LNCaP clone FGC (cell line): Measurements from ENCODE around the gene SND1.

Experiments
- DNase-seq: peaks from one replicate; pipeline ENCODE4 v3.0.0-alpha.2; 2011; ENCODE audit warnings: low read depth
- H3K4me3 ChIP-seq: 2 replicates; pipeline ENCODE4 v1.5.1; 2011; ENCODE audit warnings: mild to moderate bottlenecking, low read depth, low read length, control low read depth
- TF ChIP-seq, protein P1 (sequence below): IDR thresholded peaks from 2 replicates; pipeline ENCODE4 v1.5.1; 2012; ENCODE audit warnings: mild to moderate bottlenecking; ENCODE audit not compliant: control insufficient read depth, insufficient read depth; ENCODE audit errors: extremely low read depth

The SND1 gene

DNA sequence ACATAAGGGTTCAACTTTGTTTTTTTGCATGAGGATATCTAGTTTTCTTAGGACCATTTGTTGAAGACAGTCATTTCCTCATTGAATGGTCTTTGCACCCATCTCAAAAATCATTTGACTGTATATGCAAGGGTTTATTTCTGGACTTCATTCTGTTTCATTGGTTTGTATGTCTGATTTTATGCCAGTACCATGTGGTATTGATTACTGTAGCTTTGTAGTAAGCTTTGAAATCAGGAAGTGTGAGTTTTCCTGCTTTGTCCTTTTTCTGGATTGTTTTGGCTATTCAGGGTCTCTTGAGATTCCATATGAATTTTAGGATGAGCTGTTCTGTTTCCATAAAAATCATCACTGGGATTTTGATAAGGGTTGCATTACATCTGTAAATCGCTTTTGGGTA lies 63.9 kb downstream of the SND1 start:
- no peak for DNase-seq
- no peak overlapping the region for H3K4me3 ChIP-seq
- TF ChIP-seq, protein P1, sequence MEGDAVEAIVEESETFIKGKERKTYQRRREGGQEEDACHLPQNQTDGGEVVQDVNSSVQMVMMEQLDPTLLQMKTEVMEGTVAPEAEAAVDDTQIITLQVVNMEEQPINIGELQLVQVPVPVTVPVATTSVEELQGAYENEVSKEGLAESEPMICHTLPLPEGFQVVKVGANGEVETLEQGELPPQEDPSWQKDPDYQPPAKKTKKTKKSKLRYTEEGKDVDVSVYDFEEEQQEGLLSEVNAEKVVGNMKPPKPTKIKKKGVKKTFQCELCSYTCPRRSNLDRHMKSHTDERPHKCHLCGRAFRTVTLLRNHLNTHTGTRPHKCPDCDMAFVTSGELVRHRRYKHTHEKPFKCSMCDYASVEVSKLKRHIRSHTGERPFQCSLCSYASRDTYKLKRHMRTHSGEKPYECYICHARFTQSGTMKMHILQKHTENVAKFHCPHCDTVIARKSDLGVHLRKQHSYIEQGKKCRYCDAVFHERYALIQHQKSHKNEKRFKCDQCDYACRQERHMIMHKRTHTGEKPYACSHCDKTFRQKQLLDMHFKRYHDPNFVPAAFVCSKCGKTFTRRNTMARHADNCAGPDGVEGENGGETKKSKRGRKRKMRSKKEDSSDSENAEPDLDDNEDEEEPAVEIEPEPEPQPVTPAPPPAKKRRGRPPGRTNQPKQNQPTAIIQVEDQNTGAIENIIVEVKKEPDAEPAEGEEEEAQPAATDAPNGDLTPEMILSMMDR: no peak

DNA sequence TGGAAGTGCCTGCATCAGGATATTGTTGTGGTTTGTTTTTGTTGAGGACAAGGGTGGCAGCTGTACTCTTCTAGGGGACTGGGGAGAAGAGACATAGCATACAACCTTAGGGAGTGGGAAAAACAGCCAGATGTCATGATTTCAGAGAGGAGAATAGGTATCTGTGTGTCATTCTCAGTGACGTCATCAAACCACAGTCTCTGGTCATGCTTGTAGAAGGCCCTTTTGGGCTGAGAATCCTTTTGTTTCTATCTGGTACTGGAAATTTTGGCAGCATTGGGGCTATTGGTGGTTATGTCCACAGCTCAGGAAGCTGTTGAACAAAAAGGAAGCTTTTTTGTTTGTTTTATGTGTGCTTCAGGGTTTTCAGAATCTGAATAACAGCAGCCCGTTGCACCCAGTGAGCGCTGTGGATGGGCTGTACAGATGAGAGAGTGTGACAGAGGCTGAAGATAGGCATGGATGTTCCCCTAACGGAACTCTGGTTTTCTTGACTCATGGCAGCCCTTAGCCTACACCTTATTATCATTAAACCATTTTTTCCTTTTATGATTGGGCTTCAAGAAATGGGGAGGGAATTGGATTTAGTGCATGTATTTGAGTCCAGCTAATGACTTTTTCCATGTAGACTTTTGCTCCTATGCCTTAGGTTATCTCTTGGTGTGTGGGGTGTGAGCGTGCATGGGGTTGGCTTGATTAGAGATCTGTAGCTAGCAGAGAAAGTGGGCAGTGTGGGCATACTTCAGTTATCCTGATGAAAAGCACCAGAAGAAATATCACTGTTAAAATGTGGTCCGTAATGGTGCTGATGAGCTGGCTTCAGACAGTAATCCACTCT lies 65.7 kb downstream of the SND1 start:
- H3K4me3 ChIP-seq: no peak overlapping the region
- DNase-seq: no peak
- TF ChIP-seq, protein P1: no peak

DNA sequence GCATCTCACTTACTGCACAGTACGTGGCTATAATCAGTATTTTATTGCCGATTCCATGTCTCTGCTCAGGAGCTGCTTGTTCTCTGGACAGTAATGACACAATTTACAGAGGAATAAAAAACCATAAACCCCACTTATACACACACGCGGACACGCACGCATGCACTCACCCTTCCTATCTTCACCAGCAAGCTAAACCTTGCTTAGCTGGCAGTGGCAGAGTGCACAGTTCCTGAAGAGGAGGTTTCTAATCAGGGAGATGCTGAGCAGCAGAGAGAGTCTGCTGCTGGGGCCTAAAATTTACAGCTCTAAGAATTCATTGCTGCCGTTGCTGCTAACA lies 66.3 kb downstream of the SND1 start:
- TF ChIP-seq, protein P1: no peak
- no peak overlapping the region for H3K4me3 ChIP-seq
- DNase-seq: no peak

DNA sequence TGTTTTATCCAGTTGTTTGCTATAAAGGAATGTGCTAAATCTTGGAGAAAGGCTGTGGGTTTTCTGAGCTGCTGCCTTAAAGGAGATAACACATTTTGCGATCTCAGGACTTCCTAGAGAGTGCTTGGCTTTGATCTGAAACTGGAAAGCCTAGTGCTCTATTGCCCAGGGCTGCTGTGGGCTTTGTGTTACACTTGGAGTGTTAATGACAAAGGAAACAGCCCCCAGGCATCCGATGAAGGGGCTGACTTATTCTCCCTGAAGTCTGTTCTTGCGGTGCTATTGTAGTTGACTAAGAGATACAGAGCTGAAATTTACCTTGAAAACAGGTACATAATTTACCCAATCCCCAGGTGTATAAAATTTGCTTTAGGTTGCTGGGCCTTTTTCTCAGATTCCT lies 74.5 kb downstream of the SND1 start:
- TF ChIP-seq, protein P1: no peak
- DNase-seq: no peak
- H3K4me3 ChIP-seq: no peak overlapping the region

DNA sequence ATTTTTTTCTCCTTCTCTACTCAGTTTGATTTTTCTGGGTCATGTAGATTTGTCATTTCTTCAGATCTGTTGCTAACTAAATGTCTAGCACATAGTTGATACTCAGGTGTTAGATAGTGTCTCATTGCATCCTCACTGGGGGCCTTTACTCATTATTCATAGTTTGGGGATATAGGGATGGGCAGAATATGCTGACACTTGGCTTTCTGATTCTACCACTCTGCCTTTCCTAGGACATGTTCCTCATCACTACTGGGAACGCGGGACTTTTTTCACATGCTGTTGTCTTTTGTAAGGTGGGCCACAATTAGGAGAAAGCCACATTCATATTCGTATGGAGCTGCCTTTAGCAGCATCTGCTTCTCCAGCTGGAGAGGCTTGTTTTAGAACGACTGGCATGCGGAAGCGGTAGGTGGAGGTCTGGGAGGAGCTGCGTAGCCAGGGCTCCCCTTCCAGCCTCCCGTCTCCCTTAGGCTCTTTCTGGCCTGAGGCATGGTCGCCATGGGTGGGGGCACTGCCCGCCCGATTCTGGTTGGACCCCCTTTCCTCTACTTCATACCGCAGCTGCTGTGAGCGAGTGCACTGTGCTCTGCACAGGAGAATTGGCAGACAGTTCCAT lies 78.8 kb downstream of the SND1 start:
- peak overlapping the region; percentile 25 for H3K4me3 ChIP-seq
- DNase-seq: no peak
- TF ChIP-seq, protein P1: no peak

DNA sequence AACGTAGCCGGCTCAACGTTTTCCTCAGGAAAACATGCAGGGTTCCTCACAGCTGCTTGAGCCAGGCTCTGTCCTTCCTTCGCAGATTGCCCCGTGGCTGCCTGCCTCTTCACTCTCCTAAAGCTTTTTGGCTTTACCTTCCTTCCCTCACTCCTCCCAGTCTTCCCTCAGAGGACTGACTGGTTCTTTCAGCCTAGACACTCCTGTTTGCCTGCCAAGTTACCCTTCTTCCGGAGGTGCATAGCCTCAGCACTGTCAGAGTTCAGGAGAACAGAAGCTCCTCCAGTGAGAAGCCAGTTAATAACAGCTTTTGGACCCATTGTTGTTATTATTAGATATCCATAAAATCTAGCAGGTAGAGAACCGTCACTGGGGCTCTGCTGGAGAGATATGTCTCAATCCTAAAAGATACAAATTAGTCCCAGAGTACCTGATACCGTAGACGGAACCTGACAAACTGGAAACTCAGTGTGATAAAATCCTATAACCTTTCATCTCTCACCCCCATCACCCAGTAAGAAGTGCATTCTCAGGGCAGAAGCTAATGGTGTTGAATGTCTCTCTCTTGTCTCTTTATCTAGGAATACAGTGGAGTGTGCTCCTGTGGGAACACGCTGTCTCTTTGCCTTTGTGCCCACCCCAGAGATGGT lies 79.6 kb downstream of the SND1 start:
- peak; percentile 78 for DNase-seq
- H3K4me3 ChIP-seq: peak overlapping the region; percentile 25
- TF ChIP-seq, protein P1: no peak
